Activated B cell treated with CpG ODN at 0.5 μM for 24 hours (primary cell): Measurements from ENCODE around the gene GCLC. TPM values are rescaled to one million over a fixed set of nuclear protein-coding genes. Genes with fewer than 3 reads are reported as not detected.

Experiments
- ATAC-seq: fragments of 200-7000 bp; cut with Tn5 transposase; one replicate; pipeline ENCODE4 v1.10.0; 2021; ENCODE audit warnings: low read depth, mild to moderate bottlenecking, moderate library complexity
- CTCF ChIA-PET: fragments of 350-600 bp; sonication (Branson Sonifier 250); formaldehyde crosslinking; loops from one replicate; lab custom pipeline; 2021; ENCODE audit warnings: antibody characterized with exemption; lab: Charles Lee
- POLR2A ChIA-PET: fragments of 350-600 bp; sonication (Branson Sonifier 250); formaldehyde crosslinking; loops from one replicate; lab custom pipeline; 2021; ENCODE audit warnings: antibody characterized with exemption; lab: Charles Lee
- DNase-seq: peaks from one replicate; pipeline ENCODE4 v3.0.0; 2022
- H3K27ac Mint-ChIP-seq: one replicate; pipeline ENCODE4 v1.8.0; 2020; ENCODE audit warnings: mixed read lengths
- H3K27me3 Mint-ChIP-seq: one replicate; pipeline ENCODE4 v1.8.0; 2021; ENCODE audit warnings: mixed read lengths
- H3K36me3 Mint-ChIP-seq: one replicate; pipeline ENCODE4 v1.8.0; 2021; ENCODE audit warnings: low read depth, mixed read lengths
- H3K4me1 Mint-ChIP-seq: one replicate; pipeline ENCODE4 v1.8.0; 2021; ENCODE audit warnings: mixed read lengths
- H3K4me3 Mint-ChIP-seq: one replicate; pipeline ENCODE4 v1.8.0; 2020; ENCODE audit warnings: mild to moderate bottlenecking, mixed read lengths
- H3K9me3 Mint-ChIP-seq: one replicate; pipeline ENCODE4 v1.8.0; 2020; ENCODE audit warnings: mixed read lengths
- CTCF ChIP-seq: fragments of 200-600 bp; IDR thresholded peaks from one replicate; pipeline ENCODE4 v1.8.0; 2022; ENCODE audit warnings: antibody characterized with exemption, mild to moderate bottlenecking
- intact Hi-C: fragments of 100-400 bp; cut with micrococcal nuclease; formaldehyde crosslinking; loops from one replicate; pipeline ENCODE4 v1.15.1; 2024
- total RNA-seq: library from RNA; stranded (reverse); gene quantifications from 2 replicates; pipeline ENCODE4 v1.2.3, GENCODE V29; 2022

GCLC gene
- total RNA-seq, 1 donor from 2014 or later = 26.6 TPM

- Mint-ChIP-seq H3K27ac (no peak overlapping the region), H3K9me3 (no peaks in the 10 kb centered on the region), H3K27me3 (no peaks in the 10 kb centered on the region), H3K36me3 (peaks cover 8% of the 10 kb centered on the region), H3K4me1 (peaks cover 43% of the 10 kb centered on the region), H3K4me3 (no peak overlapping the region)
- no peak for TF ChIP-seq CTCF
- ChIA-PET POLR2A (interaction anchor here (0.7 kb wide), 1 partner anchor 1042 kb away, joined by 6 read pairs; no protein-coding TSS in a partner anchor), CTCF (interaction anchor here (1.2 kb wide), 1 partner anchor 47 kb away, joined by 3 read pairs; no protein-coding TSS in a partner anchor)
- ATAC-seq (no peak), DNase-seq (no peak)
- intact Hi-C loops = loop anchor here (5.0 kb wide), 1 partner anchor 48 kb away; no protein-coding TSS in a partner anchor
These were observed 4.7 kb downstream of the GCLC start for GRCh38 chr6:53540129-53540692.

- peaks cover 39% of the 10 kb centered on the region for H3K4me1 Mint-ChIP-seq
- POLR2A ChIA-PET = interaction anchor here (1.2 kb wide), 1 partner anchor 8 kb away, joined by 5 read pairs; no protein-coding TSS in a partner anchor
- H3K9me3 Mint-ChIP-seq = no peaks in the 10 kb centered on the region
These were observed 5.3 kb downstream of the GCLC start for GRCh38 chr6:53539561-53539960.

GRCh38 chr6:53536561-53536960, 8.3 kb downstream of the GCLC start:
- Mint-ChIP-seq H3K27me3 (no peaks in the 10 kb centered on the region), H3K4me1 (peaks cover 42% of the 10 kb centered on the region), H3K4me3 (no peak overlapping the region), H3K36me3 (peaks cover 8% of the 10 kb centered on the region), H3K9me3 (no peaks in the 10 kb centered on the region), H3K27ac (no peak overlapping the region)
- ATAC-seq (no peak), DNase-seq (no peak)
- intact Hi-C loops = no loop called here
- ChIA-PET POLR2A (no interaction called here), CTCF (no interaction called here)
- TF ChIP-seq CTCF = no peak

More at GRCh38 chr6:53539561-53539960, 5.3 kb downstream of the GCLC start:
- intact Hi-C loops = no loop called here
- Mint-ChIP-seq H3K4me3 (no peak overlapping the region), H3K36me3 (peaks cover 9% of the 10 kb centered on the region), H3K27ac (no peak overlapping the region), H3K27me3 (no peaks in the 10 kb centered on the region)
- CTCF ChIA-PET = interaction anchor here (0.7 to 1.2 kb wide), 2 partner anchors 46 to 179 kb away, joined by 3 read pairs; no protein-coding TSS in a partner anchor
- DNase-seq (no peak), ATAC-seq (no peak)
- no peak for TF ChIP-seq CTCF

GRCh38 chr6:53532942-53533341, 12.0 kb downstream of the GCLC start:
- peaks cover 27% of the 10 kb centered on the region for H3K4me1 Mint-ChIP-seq
- H3K9me3 Mint-ChIP-seq = no peaks in the 10 kb centered on the region
- no peak for TF ChIP-seq CTCF
- POLR2A ChIA-PET = no interaction called here
- DNase-seq = no peak
- intact Hi-C loops = no loop called here
- H3K4me3 Mint-ChIP-seq = no peak overlapping the region
- ATAC-seq = no peak
- CTCF ChIA-PET = no interaction called here
- H3K27ac Mint-ChIP-seq = no peak overlapping the region
- H3K36me3 Mint-ChIP-seq = peaks cover 8% of the 10 kb centered on the region
- H3K27me3 Mint-ChIP-seq = no peaks in the 10 kb centered on the region

GRCh38 chr6:53532061-53532797, 12.7 kb downstream of the GCLC start:
- H3K4me3 Mint-ChIP-seq = no peak overlapping the region
- POLR2A ChIA-PET = no interaction called here
- no peaks in the 10 kb centered on the region for H3K9me3 Mint-ChIP-seq
- peaks cover 8% of the 10 kb centered on the region for H3K36me3 Mint-ChIP-seq
- no peaks in the 10 kb centered on the region for H3K27me3 Mint-ChIP-seq
- no peak overlapping the region for H3K27ac Mint-ChIP-seq
- H3K4me1 Mint-ChIP-seq = peaks cover 27% of the 10 kb centered on the region
- CTCF ChIA-PET = interaction anchor here (1.6 kb wide), 1 partner anchor 39 kb away, joined by 4 read pairs; no protein-coding TSS in a partner anchor
- DNase-seq = no peak
- intact Hi-C loops = no loop called here
- no peak for TF ChIP-seq CTCF
- ATAC-seq = no peak
